SK-N-SH treated with all-trans-retinoic acid at 6 μM for 48 hours (cell line): ENCODE measurements around the gene SLC12A5.
"Not testable (repeated sequence)": the region's sequence is repeated elsewhere in the genome, so short reads cannot be mapped to it uniquely, and the experiment has no call there.

Experiments used
- ATAC-seq: fragments of 200-7000 bp; cut with Tn5 transposase; 3 replicates; pipeline ENCODE4 v1.9.1; 2020; ENCODE audit warnings: mild to moderate bottlenecking, moderate library complexity
- ARNTL ChIP-seq: fragments of 450-650 bp; formaldehyde crosslinking; IDR thresholded peaks from 2 replicates; pipeline ENCODE4 v1.5.0; 2020; ENCODE audit warnings: low read depth, mild to moderate bottlenecking, moderate library complexity, borderline replicate concordance
- BACH2 ChIP-seq: fragments of 250-450 bp; sonication (Bioruptor Pico); IDR thresholded peaks from 2 replicates; pipeline ENCODE4 v1.9.0; 2021; ENCODE audit warnings: mild to moderate bottlenecking, borderline replicate concordance
- CSDC2 ChIP-seq: fragments of 250-450 bp; sonication (Bioruptor Pico); IDR thresholded peaks from 2 replicates; pipeline ENCODE4 v1.5.0; 2020; ENCODE audit warnings: mild to moderate bottlenecking, moderate library complexity
- ESRRG ChIP-seq: fragments of 250-450 bp; sonication (Bioruptor Pico); IDR thresholded peaks from 2 replicates; pipeline ENCODE4 v1.6.1; 2021; ENCODE audit warnings: mild to moderate bottlenecking
- GLIS3 ChIP-seq: fragments of 250-450 bp; sonication (Bioruptor Pico); IDR thresholded peaks from 2 replicates; pipeline ENCODE4 v1.5.0; 2020; ENCODE audit warnings: mild to moderate bottlenecking, moderate library complexity
- ISL1 ChIP-seq: fragments of 250-450 bp; sonication (Bioruptor Pico); IDR thresholded peaks from 2 replicates; pipeline ENCODE4 v2.1.2; 2022; ENCODE audit warnings: mild to moderate bottlenecking, moderate library complexity
- OSR1 ChIP-seq: fragments of 250-450 bp; sonication (Bioruptor Pico); IDR thresholded peaks from 2 replicates; pipeline ENCODE4 v1.8.0; 2022; ENCODE audit warnings: moderate library complexity, mild to moderate bottlenecking, inconsistent platforms
- POU6F1 ChIP-seq: fragments of 250-450 bp; sonication (Bioruptor Pico); IDR thresholded peaks from 2 replicates; pipeline ENCODE4 v1.8.0; 2021; ENCODE audit warnings: low read depth, mild to moderate bottlenecking, moderate library complexity, borderline replicate concordance
- PPARA ChIP-seq: fragments of 250-450 bp; sonication (Bioruptor Pico); IDR thresholded peaks from 2 replicates; pipeline ENCODE4 v1.5.0; 2020; ENCODE audit warnings: mild to moderate bottlenecking, borderline replicate concordance
- RARB ChIP-seq: fragments of 250-450 bp; sonication (Bioruptor Pico); IDR thresholded peaks from 2 replicates; pipeline ENCODE4 v1.8.0; 2021; ENCODE audit warnings: mild to moderate bottlenecking, moderate library complexity
- TCF4 ChIP-seq: fragments of 250-450 bp; sonication (Bioruptor Pico); IDR thresholded peaks from 2 replicates; pipeline ENCODE4 v1.8.0; 2021; ENCODE audit warnings: mild to moderate bottlenecking, moderate library complexity, borderline replicate concordance
- TOX ChIP-seq: fragments of 250-450 bp; sonication (Bioruptor Pico); IDR thresholded peaks from 2 replicates; pipeline ENCODE4 v1.8.0; 2021; ENCODE audit warnings: mild to moderate bottlenecking, moderate library complexity, borderline replicate concordance
- ZC3H10 ChIP-seq: fragments of 250-450 bp; sonication (Bioruptor Pico); IDR thresholded peaks from 2 replicates; pipeline ENCODE4 v1.5.1; 2021; ENCODE audit warnings: mild to moderate bottlenecking, moderate library complexity
- ZFP3 ChIP-seq: fragments of 250-450 bp; sonication (Bioruptor Pico); IDR thresholded peaks from 2 replicates; pipeline ENCODE4 v1.5.0; 2020; ENCODE audit warnings: mild to moderate bottlenecking, moderate library complexity
- ZFP30 ChIP-seq: fragments of 450-650 bp; formaldehyde crosslinking; IDR thresholded peaks from 2 replicates; pipeline ENCODE4 v1.5.0; 2022; ENCODE audit warnings: mild to moderate bottlenecking, moderate library complexity
- ZNF565 ChIP-seq: fragments of 450-650 bp; formaldehyde crosslinking; conservative IDR thresholded peaks from 2 replicates; pipeline ENCODE4 v1.5.0; 2020; ENCODE audit warnings: low read depth, mild to moderate bottlenecking, moderate library complexity
- ZNF70 ChIP-seq: fragments of 450-650 bp; formaldehyde crosslinking; IDR thresholded peaks from 2 replicates; pipeline ENCODE4 v1.5.0; 2020; ENCODE audit warnings: mild to moderate bottlenecking, moderate library complexity
- ZNF8 ChIP-seq: fragments of 450-650 bp; formaldehyde crosslinking; IDR thresholded peaks from 2 replicates; pipeline ENCODE4 v1.5.0; 2020; ENCODE audit warnings: mild to moderate bottlenecking, moderate library complexity
- TF ChIP-seq, protein P1 (sequence below): fragments of 250-450 bp; sonication (Bioruptor Pico); IDR thresholded peaks from 2 replicates; pipeline ENCODE4 v1.5.0; 2020; ENCODE audit warnings: mild to moderate bottlenecking, moderate library complexity
- TF ChIP-seq, protein P2 (sequence below): fragments of 250-450 bp; sonication (Bioruptor Pico); IDR thresholded peaks from 2 replicates; pipeline ENCODE4 v1.8.0; 2020; ENCODE audit warnings: mild to moderate bottlenecking, moderate library complexity, borderline replicate concordance
- TF ChIP-seq, protein P3 (sequence below): fragments of 250-450 bp; sonication (Bioruptor Pico); IDR thresholded peaks from 2 replicates; pipeline ENCODE4 v1.5.1; 2021; ENCODE audit warnings: mild to moderate bottlenecking, moderate library complexity

SLC12A5 gene

GRCh38 chr20:46093531-46093930 lies 64.5 kb downstream of the SLC12A5 start:
- TF ChIP-seq ZNF565 (CRISPR knock-in tag) (no peak), ESRRG (CRISPR knock-in tag) (no peak), CSDC2 (no peak), ZC3H10 (CRISPR knock-in tag) (no peak), ARNTL (CRISPR knock-in tag) (no peak), OSR1 (CRISPR knock-in tag) (no peak), TOX (CRISPR knock-in tag) (no peak), GLIS3 (CRISPR knock-in tag) (no peak), BACH2 (CRISPR knock-in tag) (no peak), ZNF8 (no peak), ZNF70 (CRISPR knock-in tag) (no peak), ISL1 (CRISPR knock-in tag) (no peak), RARB (CRISPR knock-in tag) (no peak), ZFP3 (CRISPR knock-in tag) (no peak), ZFP30 (CRISPR knock-in tag) (no peak), POU6F1 (CRISPR knock-in tag) (no peak)
- TF ChIP-seq, protein P1, sequence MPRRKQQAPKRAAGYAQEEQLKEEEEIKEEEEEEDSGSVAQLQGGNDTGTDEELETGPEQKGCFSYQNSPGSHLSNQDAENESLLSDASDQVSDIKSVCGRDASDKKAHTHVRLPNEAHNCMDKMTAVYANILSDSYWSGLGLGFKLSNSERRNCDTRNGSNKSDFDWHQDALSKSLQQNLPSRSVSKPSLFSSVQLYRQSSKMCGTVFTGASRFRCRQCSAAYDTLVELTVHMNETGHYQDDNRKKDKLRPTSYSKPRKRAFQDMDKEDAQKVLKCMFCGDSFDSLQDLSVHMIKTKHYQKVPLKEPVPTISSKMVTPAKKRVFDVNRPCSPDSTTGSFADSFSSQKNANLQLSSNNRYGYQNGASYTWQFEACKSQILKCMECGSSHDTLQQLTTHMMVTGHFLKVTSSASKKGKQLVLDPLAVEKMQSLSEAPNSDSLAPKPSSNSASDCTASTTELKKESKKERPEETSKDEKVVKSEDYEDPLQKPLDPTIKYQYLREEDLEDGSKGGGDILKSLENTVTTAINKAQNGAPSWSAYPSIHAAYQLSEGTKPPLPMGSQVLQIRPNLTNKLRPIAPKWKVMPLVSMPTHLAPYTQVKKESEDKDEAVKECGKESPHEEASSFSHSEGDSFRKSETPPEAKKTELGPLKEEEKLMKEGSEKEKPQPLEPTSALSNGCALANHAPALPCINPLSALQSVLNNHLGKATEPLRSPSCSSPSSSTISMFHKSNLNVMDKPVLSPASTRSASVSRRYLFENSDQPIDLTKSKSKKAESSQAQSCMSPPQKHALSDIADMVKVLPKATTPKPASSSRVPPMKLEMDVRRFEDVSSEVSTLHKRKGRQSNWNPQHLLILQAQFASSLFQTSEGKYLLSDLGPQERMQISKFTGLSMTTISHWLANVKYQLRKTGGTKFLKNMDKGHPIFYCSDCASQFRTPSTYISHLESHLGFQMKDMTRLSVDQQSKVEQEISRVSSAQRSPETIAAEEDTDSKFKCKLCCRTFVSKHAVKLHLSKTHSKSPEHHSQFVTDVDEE (CRISPR knock-in tag) = no peak
- TF ChIP-seq, protein P2, sequence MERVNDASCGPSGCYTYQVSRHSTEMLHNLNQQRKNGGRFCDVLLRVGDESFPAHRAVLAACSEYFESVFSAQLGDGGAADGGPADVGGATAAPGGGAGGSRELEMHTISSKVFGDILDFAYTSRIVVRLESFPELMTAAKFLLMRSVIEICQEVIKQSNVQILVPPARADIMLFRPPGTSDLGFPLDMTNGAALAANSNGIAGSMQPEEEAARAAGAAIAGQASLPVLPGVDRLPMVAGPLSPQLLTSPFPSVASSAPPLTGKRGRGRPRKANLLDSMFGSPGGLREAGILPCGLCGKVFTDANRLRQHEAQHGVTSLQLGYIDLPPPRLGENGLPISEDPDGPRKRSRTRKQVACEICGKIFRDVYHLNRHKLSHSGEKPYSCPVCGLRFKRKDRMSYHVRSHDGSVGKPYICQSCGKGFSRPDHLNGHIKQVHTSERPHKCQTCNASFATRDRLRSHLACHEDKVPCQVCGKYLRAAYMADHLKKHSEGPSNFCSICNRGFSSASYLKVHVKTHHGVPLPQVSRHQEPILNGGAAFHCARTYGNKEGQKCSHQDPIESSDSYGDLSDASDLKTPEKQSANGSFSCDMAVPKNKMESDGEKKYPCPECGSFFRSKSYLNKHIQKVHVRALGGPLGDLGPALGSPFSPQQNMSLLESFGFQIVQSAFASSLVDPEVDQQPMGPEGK (CRISPR knock-in tag) = no peak
- ATAC-seq = no peak

GRCh38 chr20:46099491-46100287 lies 70.7 kb downstream of the SLC12A5 start:
- no peak for TF ChIP-seq ZC3H10 (CRISPR knock-in tag)
- TF ChIP-seq, protein P3, sequence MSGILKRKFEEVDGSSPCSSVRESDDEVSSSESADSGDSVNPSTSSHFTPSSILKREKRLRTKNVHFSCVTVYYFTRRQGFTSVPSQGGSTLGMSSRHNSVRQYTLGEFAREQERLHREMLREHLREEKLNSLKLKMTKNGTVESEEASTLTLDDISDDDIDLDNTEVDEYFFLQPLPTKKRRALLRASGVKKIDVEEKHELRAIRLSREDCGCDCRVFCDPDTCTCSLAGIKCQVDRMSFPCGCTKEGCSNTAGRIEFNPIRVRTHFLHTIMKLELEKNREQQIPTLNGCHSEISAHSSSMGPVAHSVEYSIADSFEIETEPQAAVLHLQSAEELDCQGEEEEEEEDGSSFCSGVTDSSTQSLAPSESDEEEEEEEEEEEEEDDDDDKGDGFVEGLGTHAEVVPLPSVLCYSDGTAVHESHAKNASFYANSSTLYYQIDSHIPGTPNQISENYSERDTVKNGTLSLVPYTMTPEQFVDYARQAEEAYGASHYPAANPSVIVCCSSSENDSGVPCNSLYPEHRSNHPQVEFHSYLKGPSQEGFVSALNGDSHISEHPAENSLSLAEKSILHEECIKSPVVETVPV (CRISPR knock-in tag) = no peak
- no peak for TF ChIP-seq PPARA (CRISPR knock-in tag)
- no peak for TF ChIP-seq OSR1 (CRISPR knock-in tag)
- TF ChIP-seq, protein P2 (CRISPR knock-in tag) = no peak
- no peak for TF ChIP-seq RARB (CRISPR knock-in tag)
- TF ChIP-seq TCF4 = no peak
- TF ChIP-seq, protein P1 (CRISPR knock-in tag) = no peak
- TF ChIP-seq CSDC2 = no peak
- TF ChIP-seq POU6F1 (CRISPR knock-in tag) = no peak
- TF ChIP-seq ZNF565 (CRISPR knock-in tag) = no peak
- no peak for ATAC-seq

DNA sequence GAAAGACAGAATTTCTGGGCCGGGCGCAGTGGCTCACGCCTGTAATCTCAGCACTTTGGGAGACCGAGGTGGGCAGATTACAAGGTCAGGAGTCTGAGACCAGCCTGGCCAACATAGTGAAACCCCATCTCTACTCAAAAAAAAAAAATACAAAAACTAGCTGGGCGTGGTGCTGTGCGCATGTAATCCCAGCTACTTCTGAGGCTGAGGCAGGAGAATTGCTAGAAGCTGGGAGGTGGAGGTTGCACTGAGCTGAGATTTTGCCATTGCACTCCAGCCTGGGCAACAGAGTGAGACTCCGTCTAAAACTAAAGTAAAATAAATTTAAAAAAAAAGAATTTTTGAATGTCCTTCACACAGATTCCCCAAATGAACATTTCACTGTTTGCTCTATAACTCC lies 71.4 kb downstream of the SLC12A5 start:
- not testable (repeated sequence) for ATAC-seq
